Suprapubic skin (tissue), 4 donors: Measurements from ENCODE around the gene WNK2.

Experiments
- EP300 ChIP-seq: sonication (generic); formaldehyde crosslinking; IDR thresholded peaks from one replicate; pipeline ENCODE4 v1.6.1; 2017; ENCODE audit warnings: antibody characterized with exemption
- POLR2A ChIP-seq, 2 donors: fragments of 450-650 bp; IDR thresholded peaks; one replicate each; pipeline ENCODE4 v1.6.1; 2017; ENCODE audit warnings: antibody characterized with exemption in 2 of 2, mild to moderate bottlenecking in 2 of 2, moderate library complexity in 2 of 2
- POLR2AphosphoS5 ChIP-seq, 3 donors: sonication (generic); formaldehyde crosslinking; IDR thresholded peaks; one replicate each; pipeline ENCODE4 v1.6.1; 2017; ENCODE audit warnings: antibody characterized with exemption in 3 of 3
- TF ChIP-seq, protein P1 (sequence below), 2 donors: fragments of 200-600 bp in 1 of 2; fragments of 450-650 bp in 1 of 2; sonication (generic) in 1 of 2; IDR thresholded peaks; one replicate each; pipeline ENCODE4 v1.5.1; 2016 to 2019; ENCODE audit warnings: antibody characterized with exemption in 2 of 2, mild to moderate bottlenecking in 1 of 2, moderate library complexity in 1 of 2

DNA sequence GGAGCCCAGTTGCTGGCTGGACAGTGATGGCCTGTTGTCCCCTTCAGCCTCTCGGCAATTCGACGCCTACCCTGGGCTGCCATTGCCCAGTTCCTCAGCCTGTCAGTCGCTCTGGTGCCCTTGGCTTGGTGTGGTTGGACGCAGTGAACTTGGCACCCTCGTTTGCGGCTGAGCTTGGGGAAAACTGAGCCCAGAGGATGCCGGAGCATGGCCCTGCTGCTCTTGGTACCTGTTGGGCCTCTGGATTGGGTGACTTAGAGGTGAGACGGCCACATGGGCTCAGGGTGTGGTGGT lies 16.5 kb downstream of the WNK2 start:
- TF ChIP-seq, protein P1, sequence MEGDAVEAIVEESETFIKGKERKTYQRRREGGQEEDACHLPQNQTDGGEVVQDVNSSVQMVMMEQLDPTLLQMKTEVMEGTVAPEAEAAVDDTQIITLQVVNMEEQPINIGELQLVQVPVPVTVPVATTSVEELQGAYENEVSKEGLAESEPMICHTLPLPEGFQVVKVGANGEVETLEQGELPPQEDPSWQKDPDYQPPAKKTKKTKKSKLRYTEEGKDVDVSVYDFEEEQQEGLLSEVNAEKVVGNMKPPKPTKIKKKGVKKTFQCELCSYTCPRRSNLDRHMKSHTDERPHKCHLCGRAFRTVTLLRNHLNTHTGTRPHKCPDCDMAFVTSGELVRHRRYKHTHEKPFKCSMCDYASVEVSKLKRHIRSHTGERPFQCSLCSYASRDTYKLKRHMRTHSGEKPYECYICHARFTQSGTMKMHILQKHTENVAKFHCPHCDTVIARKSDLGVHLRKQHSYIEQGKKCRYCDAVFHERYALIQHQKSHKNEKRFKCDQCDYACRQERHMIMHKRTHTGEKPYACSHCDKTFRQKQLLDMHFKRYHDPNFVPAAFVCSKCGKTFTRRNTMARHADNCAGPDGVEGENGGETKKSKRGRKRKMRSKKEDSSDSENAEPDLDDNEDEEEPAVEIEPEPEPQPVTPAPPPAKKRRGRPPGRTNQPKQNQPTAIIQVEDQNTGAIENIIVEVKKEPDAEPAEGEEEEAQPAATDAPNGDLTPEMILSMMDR (IDR thresholded peaks at IDR 0.05) = no peak
- TF ChIP-seq POLR2A (IDR thresholded peaks at IDR 0.05) (no peak), POLR2AphosphoS5 (IDR thresholded peaks at IDR 0.05) (no peak), EP300 (no peak)
